CD4-positive, alpha-beta T cell treated with Interleukin-12 subunit alpha and Interleukin-12 subunit beta, for 1 hour (primary cell): ENCODE measurements around the gene WWC2.

Source experiments
- DNase-seq: peaks from one replicate; pipeline ENCODE4 v3.0.0-alpha.2; 2020

WWC2 gene

DNA sequence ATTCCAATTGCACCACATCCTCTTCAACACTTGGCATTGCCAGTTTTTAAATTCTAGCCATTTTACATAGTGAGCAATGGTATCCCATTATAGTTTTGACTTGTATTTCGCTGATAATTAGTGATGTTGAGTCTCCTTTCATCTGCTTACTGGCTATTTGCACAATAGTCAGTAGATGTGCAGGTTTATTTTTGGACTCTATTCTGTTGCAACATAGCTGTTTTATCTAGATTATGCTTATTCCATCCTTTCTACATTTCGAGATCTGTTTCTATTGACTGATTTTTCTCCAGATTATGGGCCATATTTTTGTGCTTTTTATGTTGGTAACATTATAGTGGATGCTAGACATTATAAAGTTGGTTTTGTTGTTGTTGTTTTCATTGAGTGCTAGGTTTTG, 106.1 kb downstream of the WWC2 start:
- no peak for DNase-seq

- no peak for DNase-seq
Observed at GRCh38 chr4:183205709-183206108, 106.7 kb downstream of the WWC2 start.

GRCh38 chr4:183211533-183211932, 112.5 kb downstream of the WWC2 start:
- DNase-seq, result no peak

GRCh38 chr4:183213996-183214395, 114.9 kb downstream of the WWC2 start:
- no peak for DNase-seq

- DNase-seq, result no peak
Observed at GRCh38 chr4:183214912-183215488, 115.9 kb downstream of the WWC2 start.

DNA sequence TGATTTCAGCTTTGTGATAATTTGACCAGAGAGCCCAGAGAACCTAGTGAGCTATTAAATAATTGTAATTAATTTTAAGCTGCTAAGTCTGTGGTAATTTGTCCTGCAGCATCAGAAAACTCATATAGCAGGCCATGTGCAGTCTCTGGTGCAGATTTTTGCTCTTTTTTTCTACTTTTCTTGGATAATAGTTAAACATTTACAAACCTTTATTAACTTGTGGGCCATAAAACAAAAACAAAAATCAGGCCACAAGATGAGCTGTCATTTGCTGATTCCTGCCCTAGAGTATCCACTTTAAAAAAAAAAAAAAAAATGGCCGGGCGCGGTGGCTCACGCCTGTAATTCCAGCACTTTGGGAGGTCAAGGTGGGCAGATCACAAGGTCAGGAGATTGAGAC, 121.2 kb downstream of the WWC2 start:
- DNase-seq, result no peak

DNA sequence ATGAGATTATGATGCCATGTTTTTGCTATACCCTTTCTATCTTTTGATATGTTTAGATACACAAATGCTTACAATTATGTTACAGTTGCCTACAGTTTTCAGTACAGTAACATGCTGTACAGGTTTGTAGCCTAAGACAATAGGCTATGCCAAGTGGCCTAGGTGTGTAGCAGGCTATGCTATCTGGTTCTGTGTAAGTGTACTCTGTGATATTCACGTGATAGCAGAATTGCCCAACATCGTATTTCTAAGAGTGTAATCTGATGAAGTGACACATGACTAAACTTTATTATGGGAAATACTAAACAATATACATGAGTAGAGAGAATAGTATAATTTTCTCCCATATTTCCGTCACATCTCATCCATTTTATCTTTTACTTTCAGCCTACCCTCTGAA, 124.0 kb downstream of the WWC2 start:
- no peak for DNase-seq

DNA sequence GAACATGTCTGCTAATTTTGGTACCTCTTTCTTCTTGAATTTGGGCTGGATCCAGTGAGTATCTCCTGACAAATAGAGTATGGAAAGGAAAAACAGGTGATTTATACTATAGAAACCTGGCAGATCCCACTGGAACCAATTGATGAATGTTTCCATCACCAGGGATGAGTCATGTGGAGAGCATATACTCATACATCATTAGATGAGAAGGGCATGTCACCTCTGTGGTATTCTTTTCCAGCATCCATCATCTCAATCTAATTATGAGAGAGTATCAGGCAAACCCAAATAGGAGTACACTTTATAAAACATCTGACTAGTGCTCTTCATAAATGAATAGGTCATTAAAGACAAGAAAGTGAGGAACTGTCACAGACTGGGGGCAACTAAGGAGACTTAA, 130.3 kb downstream of the WWC2 start:
- DNase-seq, result no peak

DNA sequence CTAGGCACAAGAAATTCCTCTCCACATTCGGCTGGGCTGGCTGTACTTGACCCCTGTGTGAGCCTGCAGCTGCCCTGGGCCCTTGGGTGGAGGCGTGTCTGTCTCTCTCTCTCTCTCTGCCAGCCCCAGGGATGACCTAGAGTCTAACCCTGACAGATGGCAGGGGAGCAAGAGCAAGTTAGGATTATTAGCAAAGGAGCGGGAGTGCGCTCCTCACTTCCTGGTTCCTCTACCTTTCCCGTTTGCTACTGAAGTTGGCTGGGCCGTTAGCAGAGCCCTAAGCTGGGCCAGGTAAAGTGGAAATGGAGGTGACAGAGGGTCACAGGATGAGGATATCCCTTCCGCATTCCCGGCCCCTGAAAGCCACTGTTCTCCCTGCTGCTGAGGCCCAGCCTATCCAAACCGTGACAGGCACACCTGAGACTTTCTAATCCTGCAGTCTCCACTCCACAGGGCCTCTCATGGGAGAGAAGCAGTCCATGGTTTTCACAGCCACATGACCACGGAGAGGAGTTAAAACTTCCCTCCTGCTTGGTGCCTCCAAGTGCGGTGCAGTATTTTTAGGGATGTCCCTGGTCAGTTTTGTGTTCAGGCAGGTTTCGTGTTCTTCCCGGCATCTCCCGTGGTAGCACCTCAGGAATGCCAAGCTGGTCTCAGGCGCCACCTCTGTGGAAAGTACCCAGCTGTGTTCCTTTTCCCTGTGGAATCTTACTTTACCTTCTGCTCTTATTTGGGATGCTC, 141.7 kb downstream of the WWC2 start:
- no peak for DNase-seq

GRCh38 chr4:183241322-183241640, 142.2 kb downstream of the WWC2 start:
- no peak for DNase-seq

DNA sequence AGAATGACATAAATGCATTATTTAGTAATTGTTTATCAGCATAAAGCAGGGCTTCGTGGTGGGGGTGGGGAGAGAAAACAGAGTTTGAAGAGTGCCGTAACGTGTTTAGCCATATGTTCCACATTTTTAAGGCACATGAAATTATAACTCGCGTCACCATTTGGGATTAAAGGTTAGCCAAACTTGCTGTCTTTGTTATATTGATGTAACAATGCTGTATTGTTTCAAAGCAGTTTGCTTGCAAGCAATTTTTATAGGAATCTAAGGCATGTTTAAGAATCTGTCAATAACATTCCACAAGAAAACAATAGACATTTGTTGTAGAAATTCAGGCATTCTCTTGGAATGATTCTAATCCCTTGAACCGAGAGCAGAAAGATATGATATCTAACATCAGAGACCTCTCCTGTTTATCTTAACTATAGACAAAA, 142.7 kb downstream of the WWC2 start:
- DNase-seq, result no peak

DNA sequence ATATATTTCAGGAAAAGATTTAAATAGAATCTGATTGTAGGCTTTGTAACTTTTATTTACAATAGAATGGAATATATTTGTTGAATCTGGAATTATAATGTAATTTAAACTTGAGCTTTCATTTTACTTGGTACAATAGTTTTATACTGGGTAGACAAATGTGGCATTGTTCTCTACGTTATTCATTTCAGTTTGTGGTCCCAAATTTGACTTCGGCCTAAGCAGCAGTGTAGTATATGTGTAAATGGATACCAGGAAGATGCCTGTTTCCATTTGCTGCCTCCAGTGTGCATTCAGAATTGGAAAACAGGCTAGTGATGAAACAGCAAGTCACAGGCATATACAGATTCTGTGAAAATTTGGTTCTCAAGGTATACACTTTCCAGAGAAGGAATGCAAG, 143.2 kb downstream of the WWC2 start:
- no peak for DNase-seq

GRCh38 chr4:183244019-183244418, 145.0 kb downstream of the WWC2 start:
- DNase-seq, result no peak

DNA sequence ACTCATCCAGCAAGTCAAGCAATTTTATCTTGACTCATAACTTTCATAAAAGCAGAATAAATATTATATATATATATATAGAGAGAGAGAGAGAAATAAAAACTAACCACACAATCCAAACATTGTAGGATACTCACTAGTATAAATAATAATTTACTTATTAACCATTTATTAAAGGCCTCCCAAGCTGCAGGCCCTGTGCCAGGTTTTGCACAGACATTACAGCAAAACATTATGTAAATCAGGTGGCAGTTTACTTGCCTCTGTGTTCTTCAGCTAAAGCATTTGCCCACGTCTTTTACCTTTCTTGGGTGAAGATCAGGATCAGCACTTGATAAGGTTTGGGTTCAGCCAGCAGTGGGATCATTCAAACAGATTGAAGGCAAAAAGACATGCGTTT, 145.4 kb downstream of the WWC2 start:
- no peak for DNase-seq

DNA sequence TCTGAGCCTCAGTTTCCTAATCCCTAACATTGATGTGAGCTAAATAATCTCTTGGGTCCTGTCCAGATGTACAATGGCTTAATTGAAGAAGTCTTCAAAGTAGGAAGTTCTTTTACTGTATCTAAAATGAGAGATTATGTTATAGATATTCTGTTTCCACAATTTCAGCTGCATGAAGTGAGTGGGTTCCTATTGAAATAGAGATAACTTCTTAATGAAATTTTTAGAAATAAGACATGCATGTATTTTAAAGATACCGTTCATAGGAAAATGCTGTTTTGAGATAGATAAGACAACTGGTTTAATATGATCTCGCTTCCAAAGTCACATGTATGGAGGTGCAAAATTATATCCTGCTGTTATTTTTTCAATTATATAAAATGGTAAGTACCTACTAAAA, 149.1 kb downstream of the WWC2 start:
- DNase-seq, result no peak

GRCh38 chr4:183249854-183250253, 150.8 kb downstream of the WWC2 start:
- DNase-seq, result peak; percentile 5

- no peak for DNase-seq
Observed at GRCh38 chr4:183250831-183251230, 151.8 kb downstream of the WWC2 start.

DNA sequence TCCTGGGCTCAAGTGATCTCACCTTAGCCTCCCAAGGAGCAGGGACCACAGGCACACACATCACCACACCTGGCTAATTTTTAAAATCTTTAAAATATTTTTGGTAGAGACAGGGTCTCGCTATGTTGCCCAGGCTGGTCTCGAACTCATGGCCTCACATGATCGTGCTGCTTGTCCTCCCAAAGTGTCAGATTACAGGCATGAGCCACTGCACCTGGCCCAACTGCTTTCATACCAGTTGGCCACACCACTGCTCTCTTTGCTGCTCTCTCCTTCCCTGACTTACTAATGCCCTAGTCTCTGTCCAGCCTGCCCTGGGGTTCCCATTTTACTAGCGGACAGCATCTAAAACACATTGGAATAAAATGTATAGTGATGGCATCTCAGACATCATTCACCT, 153.9 kb downstream of the WWC2 start:
- no peak for DNase-seq

DNA sequence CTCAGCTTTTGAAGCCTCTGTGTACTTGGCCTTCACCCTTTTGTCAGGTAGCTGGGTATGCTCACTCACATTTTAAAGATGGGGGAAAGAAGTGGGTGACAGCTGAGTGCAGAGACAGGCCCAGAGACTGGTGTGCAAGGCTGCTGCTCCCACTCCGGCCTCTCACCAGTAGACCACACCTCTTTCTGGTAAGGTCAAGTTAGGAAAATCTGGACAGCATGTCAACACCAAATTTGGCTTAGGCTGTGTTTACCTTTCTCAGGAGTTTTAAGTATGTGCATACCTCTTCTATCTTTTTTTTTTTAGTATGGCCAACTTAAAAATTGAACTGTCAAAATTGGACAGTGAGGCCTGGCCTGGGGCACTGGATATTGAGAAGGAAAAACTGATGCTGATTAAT, 154.4 kb downstream of the WWC2 start:
- no peak for DNase-seq

GRCh38 chr4:183254162-183254561, 155.1 kb downstream of the WWC2 start:
- no peak for DNase-seq

DNA sequence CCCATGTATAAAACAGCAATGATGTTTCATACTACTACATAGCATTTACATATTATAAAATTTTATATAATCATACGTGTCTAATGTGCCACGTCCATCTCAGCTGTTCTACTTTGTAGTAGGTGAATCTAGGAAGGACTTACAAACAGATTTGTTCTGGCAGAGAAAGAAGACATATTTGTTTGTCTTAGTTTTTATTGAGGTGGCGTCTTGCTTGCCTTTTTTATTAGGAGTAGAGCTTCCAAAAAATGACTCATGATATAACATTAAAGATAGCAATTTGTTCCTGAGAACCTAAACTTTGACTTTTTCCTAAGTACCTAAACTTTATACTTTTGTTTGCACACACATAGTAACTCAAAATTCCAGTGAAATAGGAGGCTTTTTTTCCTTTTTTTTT, 156.4 kb downstream of the WWC2 start:
- DNase-seq, result no peak

- DNase-seq, result no peak
Observed at GRCh38 chr4:183256343-183256742, 157.3 kb downstream of the WWC2 start.

- peak; percentile 34 for DNase-seq
Observed at GRCh38 chr4:183256756-183257385, 157.8 kb downstream of the WWC2 start.

DNA sequence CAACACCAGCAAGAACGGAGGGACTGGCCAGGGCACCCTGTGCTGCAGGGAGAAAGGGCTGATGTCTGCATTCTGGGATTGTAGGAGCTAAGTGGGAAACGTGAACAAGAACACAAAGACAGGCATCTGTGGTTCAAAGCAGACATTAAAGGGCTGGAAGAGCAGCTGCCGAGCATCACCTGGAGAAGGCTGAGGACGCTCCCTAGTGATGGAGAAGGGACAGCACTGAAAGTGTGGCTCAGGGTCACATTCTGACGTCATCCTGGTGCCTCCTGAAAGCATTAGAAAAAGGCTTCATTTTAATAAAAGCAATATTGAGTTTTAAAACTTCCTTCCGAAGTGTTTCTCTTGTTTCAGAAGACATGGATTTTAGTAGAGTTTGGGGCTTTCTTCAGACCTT, 158.8 kb downstream of the WWC2 start:
- DNase-seq, result no peak
